ENCODE data around the gene FKBP3.
A peak's percentile ranks its signal among the peaks of the same experiment; 100 is the strongest.

FKBP3 gene

DNA sequence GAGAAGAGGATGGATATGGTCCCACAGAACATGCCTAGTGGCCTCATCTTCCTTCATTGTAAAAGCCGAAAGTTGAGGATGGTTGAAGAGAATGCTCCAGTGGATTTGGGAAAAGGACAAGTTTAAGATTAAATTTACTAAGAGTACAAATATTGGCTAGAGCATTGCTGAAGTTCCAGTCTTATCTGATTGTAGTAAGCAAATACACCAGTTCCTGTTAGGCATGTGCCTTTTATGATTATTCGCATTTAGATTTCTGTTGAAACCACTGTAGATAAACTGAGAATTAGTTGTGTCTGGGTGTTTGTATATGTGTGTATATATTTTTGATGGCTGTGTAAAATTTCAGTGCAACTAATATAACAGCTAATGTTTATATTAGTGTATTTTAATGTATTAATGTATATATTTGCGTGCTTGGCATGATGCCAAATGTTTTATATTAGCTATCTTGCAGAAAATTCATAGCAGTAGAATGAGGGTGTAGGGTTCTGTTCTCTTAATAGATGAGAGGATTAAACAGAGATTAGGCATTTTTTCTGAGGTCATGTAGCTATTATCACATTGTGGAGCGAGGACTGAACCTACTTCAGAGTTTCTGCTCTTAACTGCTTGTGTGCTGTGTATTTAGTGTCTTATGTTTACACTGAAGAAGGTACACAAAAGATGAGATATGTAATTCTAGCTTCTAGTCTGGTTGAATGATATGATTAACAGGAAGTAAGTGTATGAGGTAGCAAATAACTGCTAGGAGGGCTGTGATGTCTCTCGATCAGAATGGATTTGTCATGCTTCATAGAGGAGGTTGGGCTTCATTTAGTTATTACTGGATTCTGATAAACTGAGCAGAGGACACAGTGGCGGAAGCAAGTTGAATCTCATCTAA, 21.1 kb downstream of the FKBP3 start:
- Histone ChIP-seq H3K27me3 (replicated peaks; ENCODE audit: control insufficient read depth, insufficient read depth, low read length) (no peaks in the 10 kb centered on the region), H3K9me3 (ENCODE audit: control insufficient read depth, low read length) (no peaks in the 10 kb centered on the region), H3K9ac (ENCODE audit: low read length) (no peak overlapping the region), H3K4me1 (ENCODE audit: control insufficient read depth, insufficient read depth, low read length) (peaks cover 5% of the 10 kb centered on the region), H3K36me3 (ENCODE audit: control insufficient read depth, insufficient read depth, low read length, severe bottlenecking) (peaks cover 96% of the 10 kb centered on the region), H3K4me3 (ENCODE audit: low read length) (no peak overlapping the region)
- DNase-seq (ENCODE audit: low read depth), result peak; percentile 17

DNA sequence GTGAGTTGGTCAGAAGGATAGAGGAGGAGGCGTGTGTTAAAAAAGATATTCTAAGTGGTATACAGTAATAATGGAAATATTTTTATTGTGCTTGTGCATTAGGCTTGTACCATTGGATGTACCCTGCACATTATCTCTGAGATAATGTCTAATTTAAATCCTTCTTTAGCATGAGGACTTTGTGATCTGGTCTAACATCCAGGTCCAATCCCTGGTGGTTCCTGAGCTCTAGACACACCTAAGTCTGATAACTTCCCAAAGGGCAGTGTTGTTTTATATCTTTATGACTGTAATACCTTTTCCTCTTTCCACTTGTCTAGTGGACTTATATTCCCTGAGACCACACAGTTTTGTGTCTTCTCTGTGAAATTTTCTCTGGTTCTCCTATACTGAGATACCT, 29.7 kb downstream of the FKBP3 start:
- Histone ChIP-seq H3K36me3 (ENCODE audit: control insufficient read depth, insufficient read depth, low read length, severe bottlenecking) (peaks cover 96% of the 10 kb centered on the region), H3K4me3 (ENCODE audit: low read length) (no peak overlapping the region), H3K27me3 (replicated peaks; ENCODE audit: control insufficient read depth, insufficient read depth, low read length) (no peaks in the 10 kb centered on the region), H3K9me3 (ENCODE audit: control insufficient read depth, low read length) (no peaks in the 10 kb centered on the region), H3K4me1 (ENCODE audit: control insufficient read depth, insufficient read depth, low read length) (no peaks in the 10 kb centered on the region), H3K9ac (ENCODE audit: low read length) (no peak overlapping the region)
- no peak for DNase-seq (ENCODE audit: low read depth)

DNA sequence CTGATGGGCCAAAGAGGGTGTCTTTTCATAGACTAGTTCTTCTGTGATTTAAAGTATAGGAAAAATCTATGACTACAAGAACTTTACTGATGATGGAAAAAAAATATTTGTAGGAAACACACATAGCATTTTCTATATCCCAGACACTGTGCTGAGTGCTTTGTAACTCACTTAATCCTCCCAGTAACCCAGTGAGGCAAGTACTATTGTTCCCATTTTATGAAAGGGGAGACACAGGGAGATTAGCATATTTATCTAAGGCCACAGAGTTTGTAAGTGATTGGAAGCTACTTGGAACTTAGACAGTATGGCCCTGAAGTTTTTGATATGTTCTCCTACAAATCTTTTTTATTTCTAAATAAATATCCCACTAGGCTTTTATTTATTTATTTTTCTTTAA, 30.5 kb downstream of the FKBP3 start:
- DNase-seq (ENCODE audit: low read depth), result no peak
- Histone ChIP-seq H3K4me3 (ENCODE audit: low read length) (no peak overlapping the region), H3K9me3 (ENCODE audit: control insufficient read depth, low read length) (no peaks in the 10 kb centered on the region), H3K27me3 (replicated peaks; ENCODE audit: control insufficient read depth, insufficient read depth, low read length) (no peaks in the 10 kb centered on the region), H3K4me1 (ENCODE audit: control insufficient read depth, insufficient read depth, low read length) (no peaks in the 10 kb centered on the region), H3K36me3 (ENCODE audit: control insufficient read depth, insufficient read depth, low read length, severe bottlenecking) (peaks cover 95% of the 10 kb centered on the region), H3K9ac (ENCODE audit: low read length) (no peak overlapping the region)

DNA sequence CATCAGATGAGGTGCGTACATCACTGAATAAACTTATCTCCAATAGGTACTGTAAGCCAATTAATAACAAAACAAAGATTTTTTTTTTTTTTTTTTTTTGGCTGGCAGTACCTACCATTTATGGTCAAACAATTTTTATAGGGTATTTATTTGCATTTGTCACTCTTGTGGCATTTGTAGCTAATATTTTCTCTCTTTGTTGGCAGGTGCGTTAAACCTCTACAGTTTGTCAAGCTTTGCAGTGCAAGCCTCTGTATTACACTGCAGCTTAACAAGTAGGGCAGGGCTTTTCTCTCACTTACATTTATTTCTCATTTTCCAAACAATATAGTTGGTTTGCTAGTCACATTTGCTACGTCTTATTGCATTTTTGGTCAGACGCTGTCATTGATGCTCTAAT, 38.1 kb downstream of the FKBP3 start:
- Histone ChIP-seq H3K9ac (ENCODE audit: low read length) (no peak overlapping the region), H3K4me3 (ENCODE audit: low read length) (no peak overlapping the region), H3K36me3 (ENCODE audit: control insufficient read depth, insufficient read depth, low read length, severe bottlenecking) (peaks cover 68% of the 10 kb centered on the region), H3K4me1 (ENCODE audit: control insufficient read depth, insufficient read depth, low read length) (peaks cover 6% of the 10 kb centered on the region), H3K27me3 (replicated peaks; ENCODE audit: control insufficient read depth, insufficient read depth, low read length) (no peaks in the 10 kb centered on the region), H3K9me3 (ENCODE audit: control insufficient read depth, low read length) (no peaks in the 10 kb centered on the region)
- DNase-seq (ENCODE audit: low read depth), result no peak

DNA sequence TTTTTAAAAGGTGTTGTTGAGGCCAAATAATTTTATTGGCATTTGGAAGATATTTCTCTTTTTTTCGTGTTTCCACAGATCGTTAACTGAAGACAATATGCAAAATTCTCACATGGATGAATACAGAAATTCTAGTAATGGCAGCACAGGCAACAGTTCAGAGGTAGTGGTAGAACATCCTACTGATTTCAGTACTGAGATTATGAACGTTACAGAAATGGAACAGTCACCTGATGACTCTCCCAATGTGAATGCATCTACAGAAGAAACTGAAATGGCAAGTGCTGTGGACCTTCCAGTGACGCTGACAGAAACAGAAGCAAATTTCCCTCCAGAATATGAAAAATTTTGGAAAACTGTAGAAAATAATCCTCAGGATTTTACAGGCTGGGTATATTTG, 39.1 kb downstream of the FKBP3 start:
- no peak overlapping the region for H3K4me3 ChIP-seq (ENCODE audit: low read length)
- H3K36me3 ChIP-seq (ENCODE audit: control insufficient read depth, insufficient read depth, low read length, severe bottlenecking), result peaks cover 57% of the 10 kb centered on the region
- H3K9ac ChIP-seq (ENCODE audit: low read length), result no peak overlapping the region
- DNase-seq (ENCODE audit: low read depth), result no peak
- H3K9me3 ChIP-seq (ENCODE audit: control insufficient read depth, low read length), result no peaks in the 10 kb centered on the region
- H3K4me1 ChIP-seq (ENCODE audit: control insufficient read depth, insufficient read depth, low read length), result peaks cover 11% of the 10 kb centered on the region
- no peaks in the 10 kb centered on the region for H3K27me3 ChIP-seq (replicated peaks; ENCODE audit: control insufficient read depth, insufficient read depth, low read length)

DNA sequence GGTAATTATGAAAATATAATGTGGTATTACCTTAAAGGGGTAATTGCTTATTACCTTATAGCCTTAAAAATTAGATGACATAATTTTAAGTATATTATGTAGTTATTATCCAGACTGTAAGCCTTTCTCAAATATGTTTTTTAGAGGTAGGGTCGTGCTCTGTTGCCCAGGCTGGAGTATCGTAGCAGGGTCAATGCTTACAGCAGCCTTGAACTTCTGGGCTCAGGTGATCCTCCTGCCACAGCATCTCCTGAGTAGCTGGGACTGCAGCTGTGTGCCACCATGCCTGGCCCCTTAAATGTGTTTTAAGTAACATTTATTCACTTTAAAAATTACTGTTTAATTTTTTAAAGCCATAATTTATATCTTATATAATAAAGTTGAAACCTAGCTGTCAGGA, 40.0 kb downstream of the FKBP3 start:
- peaks cover 50% of the 10 kb centered on the region for H3K36me3 ChIP-seq (ENCODE audit: control insufficient read depth, insufficient read depth, low read length, severe bottlenecking)
- no peak overlapping the region for H3K4me3 ChIP-seq (ENCODE audit: low read length)
- DNase-seq (ENCODE audit: low read depth), result no peak
- no peak overlapping the region for H3K9ac ChIP-seq (ENCODE audit: low read length)
- H3K4me1 ChIP-seq (ENCODE audit: control insufficient read depth, insufficient read depth, low read length), result peaks cover 19% of the 10 kb centered on the region
- no peaks in the 10 kb centered on the region for H3K27me3 ChIP-seq (replicated peaks; ENCODE audit: control insufficient read depth, insufficient read depth, low read length)
- H3K9me3 ChIP-seq (ENCODE audit: control insufficient read depth, low read length), result no peaks in the 10 kb centered on the region

DNA sequence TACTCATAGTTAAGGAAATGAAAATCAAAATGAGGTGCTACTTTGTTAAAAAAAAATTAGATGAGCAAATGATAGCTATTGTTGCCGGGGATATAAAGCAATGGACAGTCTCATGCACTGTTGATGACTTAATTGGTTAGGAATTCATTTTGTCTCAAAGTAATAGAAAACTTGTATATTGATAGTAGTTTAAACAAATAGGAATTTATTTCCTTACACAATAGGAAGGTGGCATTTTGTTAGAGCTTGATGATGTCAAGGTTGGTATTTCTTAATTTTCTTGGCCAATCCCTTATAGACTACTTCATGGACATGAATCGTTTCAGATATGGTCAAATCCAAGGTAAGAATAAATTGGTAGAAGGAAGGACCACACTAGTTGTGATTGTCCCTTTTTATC, 42.6 kb downstream of the FKBP3 start:
- no peaks in the 10 kb centered on the region for H3K27me3 ChIP-seq (replicated peaks; ENCODE audit: control insufficient read depth, insufficient read depth, low read length)
- peaks cover 37% of the 10 kb centered on the region for H3K4me1 ChIP-seq (ENCODE audit: control insufficient read depth, insufficient read depth, low read length)
- H3K4me3 ChIP-seq (ENCODE audit: low read length), result no peak overlapping the region
- H3K9me3 ChIP-seq (ENCODE audit: control insufficient read depth, low read length), result no peaks in the 10 kb centered on the region
- H3K9ac ChIP-seq (ENCODE audit: low read length), result no peak overlapping the region
- H3K36me3 ChIP-seq (ENCODE audit: control insufficient read depth, insufficient read depth, low read length, severe bottlenecking), result peaks cover 25% of the 10 kb centered on the region
- DNase-seq (ENCODE audit: low read depth), result peak; percentile 34

DNA sequence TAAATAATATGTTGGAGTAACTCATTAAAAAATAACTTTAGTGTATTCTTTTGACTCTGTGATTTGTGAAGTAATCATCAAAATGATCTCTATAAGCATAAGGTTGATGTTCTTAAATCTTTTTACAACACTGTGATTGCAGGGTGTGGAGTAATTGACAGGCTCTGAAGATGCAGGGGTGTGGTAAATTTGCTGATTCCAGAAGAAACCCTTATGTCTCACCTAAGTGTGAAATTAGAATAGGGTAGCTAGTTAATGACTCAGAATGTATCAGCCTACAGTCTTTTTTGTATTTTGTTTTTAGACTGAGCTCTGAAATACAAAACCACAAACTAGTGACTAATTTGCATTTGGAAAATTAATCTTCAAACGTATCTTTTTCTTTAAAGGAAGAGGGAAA, 44.5 kb downstream of the FKBP3 start:
- peaks cover 54% of the 10 kb centered on the region for H3K4me1 ChIP-seq (ENCODE audit: control insufficient read depth, insufficient read depth, low read length)
- peaks cover 6% of the 10 kb centered on the region for H3K36me3 ChIP-seq (ENCODE audit: control insufficient read depth, insufficient read depth, low read length, severe bottlenecking)
- H3K27me3 ChIP-seq (replicated peaks; ENCODE audit: control insufficient read depth, insufficient read depth, low read length), result no peaks in the 10 kb centered on the region
- H3K9ac ChIP-seq (ENCODE audit: low read length), result no peak overlapping the region
- no peak overlapping the region for H3K4me3 ChIP-seq (ENCODE audit: low read length)
- H3K9me3 ChIP-seq (ENCODE audit: control insufficient read depth, low read length), result no peaks in the 10 kb centered on the region
- DNase-seq (ENCODE audit: low read depth), result peak; percentile 15

DNA sequence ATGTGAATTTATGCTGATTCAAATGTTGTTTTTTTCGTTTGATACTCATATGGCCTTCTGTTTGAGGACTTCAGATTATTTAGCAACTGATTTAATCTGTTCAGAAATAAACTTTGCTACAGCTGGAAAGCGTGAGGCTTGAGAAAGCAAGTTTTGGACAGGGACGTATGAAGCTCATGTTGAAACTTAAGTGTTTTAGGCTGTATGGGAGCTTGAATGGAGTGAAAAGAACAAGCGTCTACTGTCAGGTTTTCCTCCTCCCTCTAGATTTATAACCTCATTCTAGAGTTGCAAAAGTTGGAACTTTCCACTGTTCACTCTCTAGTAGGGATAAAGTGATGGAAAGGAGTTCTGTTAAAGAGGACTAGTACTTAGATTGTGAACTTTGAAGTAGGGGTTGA, 49.3 kb downstream of the FKBP3 start:
- Histone ChIP-seq H3K27me3 (replicated peaks; ENCODE audit: control insufficient read depth, insufficient read depth, low read length) (no peaks in the 10 kb centered on the region), H3K9ac (ENCODE audit: low read length) (peak overlapping the region; percentile 96), H3K9me3 (ENCODE audit: control insufficient read depth, low read length) (no peaks in the 10 kb centered on the region), H3K36me3 (ENCODE audit: control insufficient read depth, insufficient read depth, low read length, severe bottlenecking) (no peaks in the 10 kb centered on the region), H3K4me3 (ENCODE audit: low read length) (peak overlapping the region; percentile 97), H3K4me1 (ENCODE audit: control insufficient read depth, insufficient read depth, low read length) (peaks cover 45% of the 10 kb centered on the region)
- DNase-seq (ENCODE audit: low read depth), result peak; percentile 54

DNA sequence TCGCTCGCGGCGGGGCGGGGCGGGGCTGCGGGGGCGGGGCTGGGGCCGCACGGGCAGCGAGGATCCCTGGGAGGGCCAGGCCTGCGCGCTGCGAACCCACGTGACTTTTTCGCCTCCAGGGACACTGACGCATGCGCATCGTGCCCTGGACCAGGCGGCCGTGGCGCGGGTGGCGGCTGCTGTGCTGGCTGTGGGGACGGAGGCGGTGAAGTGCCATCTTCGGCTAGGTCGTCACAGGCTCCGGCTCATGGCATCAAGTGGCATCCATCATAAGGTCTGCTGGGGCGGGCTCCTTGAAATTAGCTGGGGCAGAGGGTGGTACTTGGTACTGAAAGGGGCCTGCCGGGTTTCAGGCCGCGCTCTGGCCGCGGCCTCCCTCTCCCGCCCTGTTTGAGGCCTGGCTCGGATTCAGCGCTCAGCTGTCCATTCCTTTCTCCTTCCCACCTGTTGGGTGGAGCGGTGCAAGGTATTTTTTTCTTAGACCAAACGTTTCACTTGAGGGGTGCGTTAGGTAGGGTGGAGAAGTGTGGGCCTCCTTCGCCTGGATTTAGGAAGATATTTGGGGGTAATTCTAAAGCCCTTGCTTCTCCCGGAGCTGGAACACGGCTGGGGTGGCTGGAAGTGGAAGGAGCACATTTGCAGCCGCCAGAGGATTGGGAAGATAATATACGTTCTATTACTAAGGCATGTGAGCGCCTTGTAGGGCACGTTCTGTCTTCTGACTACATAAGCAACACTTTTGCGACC, 50.1 kb downstream of the FKBP3 start, which contains the start of gene PRPF39:
TSS of gene PRPF39 (plus strand) at position 141 of the 747 bp plus-strand sequence. CDS start 11,124 bp downstream, outside the sequence.
- Histone ChIP-seq H3K27me3 (replicated peaks; ENCODE audit: control insufficient read depth, insufficient read depth, low read length) (no peaks in the 10 kb centered on the region), H3K9ac (ENCODE audit: low read length) (peak within 1 kb of the TSS; percentile 96), H3K36me3 (ENCODE audit: control insufficient read depth, insufficient read depth, low read length, severe bottlenecking) (no peaks in the 10 kb centered on the region), H3K4me3 (ENCODE audit: low read length) (peak within 1 kb of the TSS; percentile 97), H3K9me3 (ENCODE audit: control insufficient read depth, low read length) (no peaks in the 10 kb centered on the region), H3K4me1 (ENCODE audit: control insufficient read depth, insufficient read depth, low read length) (peaks cover 38% of the 10 kb centered on the region)
- DNase-seq (ENCODE audit: low read depth), result peak; percentile 98

DNA sequence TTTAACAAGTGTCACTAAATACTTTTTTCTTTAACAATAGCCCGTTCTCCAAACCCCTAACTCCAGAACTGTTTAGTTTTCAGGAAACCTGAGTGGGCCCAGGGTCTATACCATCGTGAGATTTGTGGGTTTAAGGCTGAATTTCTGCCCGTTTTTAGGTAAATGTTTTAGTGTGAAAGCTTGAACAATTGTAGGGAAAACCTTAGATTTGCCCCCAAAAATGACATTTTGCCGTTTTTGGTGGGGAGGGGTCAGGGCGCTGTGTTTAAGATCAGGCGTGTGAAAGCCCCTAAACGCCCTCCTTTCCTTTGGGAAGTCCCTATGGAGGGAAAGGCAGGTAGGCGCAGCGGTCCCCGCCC, 50.7 kb downstream of the FKBP3 start:
- Histone ChIP-seq H3K4me1 (ENCODE audit: control insufficient read depth, insufficient read depth, low read length) (peaks cover 35% of the 10 kb centered on the region), H3K4me3 (ENCODE audit: low read length) (peak overlapping the region; percentile 97), H3K27me3 (replicated peaks; ENCODE audit: control insufficient read depth, insufficient read depth, low read length) (no peaks in the 10 kb centered on the region), H3K36me3 (ENCODE audit: control insufficient read depth, insufficient read depth, low read length, severe bottlenecking) (no peaks in the 10 kb centered on the region), H3K9me3 (ENCODE audit: control insufficient read depth, low read length) (no peaks in the 10 kb centered on the region), H3K9ac (ENCODE audit: low read length) (peak overlapping the region; percentile 89)
- no peak for DNase-seq (ENCODE audit: low read depth)
